GM10248 (cell line): ENCODE data around the gene AADACL4.
A peak's percentile ranks its signal among the peaks of the same experiment; 100 is the strongest.

Source experiments
- CTCF ChIA-PET: fragments of 300-600 bp; sonication (Branson Sonifier 250); formaldehyde crosslinking; extraction: SDS; loops from one replicate; lab custom pipeline; 2021; ENCODE audit warnings: antibody characterized with exemption; lab: Yijun Ruan, JAX
- POLR2A ChIA-PET: fragments of 350-650 bp; sonication (Branson Sonifier 250); formaldehyde crosslinking; extraction: SDS; loops from one replicate; lab custom pipeline; 2020; ENCODE audit warnings: antibody characterized with exemption; lab: Yijun Ruan, JAX
- DNase-seq: peaks from one replicate; pipeline ENCODE4 v3.0.0; 2012; ENCODE audit errors: extremely low spot score
- CTCF ChIP-seq: IDR thresholded peaks from 2 replicates; pipeline ENCODE4 v1.5.1; 2012; ENCODE audit warnings: mild to moderate bottlenecking, low read depth; ENCODE audit errors: extremely low read depth, missing control alignments, control extremely low read depth

Gene AADACL4

GRCh38 chr1:12598974-12599373 is 44.9 kb upstream of the AADACL4 start:
- CTCF ChIA-PET: interaction anchor here (1.2 to 1.5 kb wide), 2 partner anchors 12 to 21 kb away, joined by 3 read pairs; no protein-coding TSS in a partner anchor
- TF ChIP-seq CTCF: no peak
- POLR2A ChIA-PET: interaction anchor here (0.6 kb wide), 1 partner anchor 534 kb away, joined by 6 read pairs; no protein-coding TSS in a partner anchor
- no peak for DNase-seq

- no peak for TF ChIP-seq CTCF
- no peak for DNase-seq
- CTCF ChIA-PET: interaction anchor here (1.2 to 1.5 kb wide), 2 partner anchors 12 to 20 kb away, joined by 3 read pairs; no protein-coding TSS in a partner anchor
- POLR2A ChIA-PET: no interaction called here
These were observed 44.2 kb upstream of the AADACL4 start for GRCh38 chr1:12599657-12600056.

- CTCF ChIA-PET: interaction anchor here (2.6 to 5.2 kb wide), 2 partner anchors 15 to 19 kb away, joined by 6 to 33 read pairs; partner anchors contain the start of gene DHRS3
- no peak for DNase-seq
- TF ChIP-seq CTCF: no peak
- POLR2A ChIA-PET: no interaction called here
These were observed 43.5 kb upstream of the AADACL4 start for GRCh38 chr1:12600335-12600734.

GRCh38 chr1:12600880-12601633 is 42.8 kb upstream of the AADACL4 start:
- ChIA-PET CTCF (interaction anchor here (0.7 to 5.2 kb wide), 7 partner anchors 14 to 257 kb away, joined by 3 to 33 read pairs (median 4); partner anchors contain the start of gene DHRS3), POLR2A (no interaction called here)
- TF ChIP-seq CTCF: peak; percentile 35
- DNase-seq: peak; percentile 66

GRCh38 chr1:12601700-12602658 is 41.9 kb upstream of the AADACL4 start:
- POLR2A ChIA-PET: no interaction called here
- no peak for DNase-seq
- no peak for TF ChIP-seq CTCF
- CTCF ChIA-PET: interaction anchor here (0.9 to 5.2 kb wide), 6 partner anchors 13 to 258 kb away, joined by 3 to 33 read pairs (median 4); partner anchors contain the start of gene DHRS3

GRCh38 chr1:12602659-12603024 is 41.2 kb upstream of the AADACL4 start:
- CTCF ChIA-PET: interaction anchor here (5.2 kb wide), 1 partner anchor 16 kb away, joined by 33 read pairs; the partner anchor contains the start of gene DHRS3

More at GRCh38 chr1:12602659-12603024, 41.2 kb upstream of the AADACL4 start:
- DNase-seq: no peak
- POLR2A ChIA-PET: no interaction called here
- TF ChIP-seq CTCF: no peak
